ENCODE results near the gene TRPM4.
"Not testable (repeated sequence)": the region's sequence is repeated elsewhere in the genome, so short reads cannot be mapped to it uniquely, and the experiment has no call there.

TRPM4 gene

DNA sequence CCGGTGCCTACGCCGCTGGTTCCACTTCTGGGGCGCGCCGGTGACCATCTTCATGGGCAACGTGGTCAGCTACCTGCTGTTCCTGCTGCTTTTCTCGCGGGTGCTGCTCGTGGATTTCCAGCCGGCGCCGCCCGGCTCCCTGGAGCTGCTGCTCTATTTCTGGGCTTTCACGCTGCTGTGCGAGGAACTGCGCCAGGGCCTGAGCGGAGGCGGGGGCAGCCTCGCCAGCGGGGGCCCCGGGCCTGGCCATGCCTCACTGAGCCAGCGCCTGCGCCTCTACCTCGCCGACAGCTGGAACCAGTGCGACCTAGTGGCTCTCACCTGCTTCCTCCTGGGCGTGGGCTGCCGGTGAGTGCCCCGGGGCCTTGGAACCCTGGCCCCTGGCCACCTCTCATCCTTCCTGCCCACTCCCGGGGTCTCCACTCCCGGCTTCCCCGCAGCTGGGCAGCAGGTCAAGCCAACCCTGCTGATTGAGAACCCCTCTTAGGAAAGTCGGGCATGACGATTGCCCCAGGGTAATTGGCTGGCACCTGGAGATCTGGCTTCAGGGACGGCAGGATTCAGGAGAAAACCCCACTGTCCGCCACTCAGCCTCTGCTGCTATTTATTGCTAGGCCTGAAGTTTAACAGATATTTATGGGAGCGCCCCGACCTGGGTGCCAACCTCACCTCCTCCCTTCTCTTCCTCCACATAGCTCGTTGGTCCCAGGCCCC lies 39.1 kb downstream of the TRPM4 start:
- no peak for DNase-seq

DNA sequence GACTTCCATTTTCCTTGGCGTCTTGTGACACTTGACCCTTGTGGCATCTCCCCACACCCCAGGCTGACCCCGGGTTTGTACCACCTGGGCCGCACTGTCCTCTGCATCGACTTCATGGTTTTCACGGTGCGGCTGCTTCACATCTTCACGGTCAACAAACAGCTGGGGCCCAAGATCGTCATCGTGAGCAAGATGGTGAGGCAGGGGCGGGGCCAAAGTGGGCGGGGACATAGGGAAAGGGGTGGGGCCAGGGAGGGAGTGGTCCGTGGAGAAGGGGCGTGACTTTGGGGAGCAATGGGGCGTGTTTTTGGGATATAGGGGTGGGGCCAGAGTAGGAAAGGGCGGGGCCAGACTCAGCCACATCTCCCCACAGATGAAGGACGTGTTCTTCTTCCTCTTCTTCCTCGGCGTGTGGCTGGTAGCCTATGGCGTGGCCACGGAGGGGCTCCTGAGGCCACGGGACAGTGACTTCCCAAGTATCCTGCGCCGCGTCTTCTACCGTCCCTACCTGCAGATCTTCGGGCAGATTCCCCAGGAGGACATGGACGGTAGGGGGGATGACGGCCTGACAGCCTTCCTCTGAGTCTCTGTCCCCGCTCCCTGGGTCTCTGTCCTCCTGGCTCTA lies 42.8 kb downstream of the TRPM4 start:
- no peak for DNase-seq

DNA sequence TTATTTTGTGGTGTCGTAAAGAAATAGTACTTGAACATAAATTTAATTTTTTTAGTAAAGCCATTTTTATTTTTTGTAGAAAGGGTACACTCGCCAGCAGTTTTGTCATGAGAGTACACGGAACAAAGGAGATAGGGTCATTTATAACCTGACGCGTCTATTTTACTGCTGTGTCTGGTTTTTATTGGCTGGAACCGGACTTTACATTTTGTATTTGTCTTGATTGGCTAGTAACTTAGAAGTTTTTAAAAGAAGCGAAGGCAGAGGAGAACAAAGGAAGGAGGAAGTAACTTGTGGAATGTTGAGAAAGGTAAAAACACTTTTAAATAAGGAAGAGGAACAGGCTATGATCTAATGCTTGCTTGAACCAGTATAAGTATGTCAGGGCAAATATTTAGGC lies 43.5 kb downstream of the TRPM4 start:
- no peak for DNase-seq

DNA sequence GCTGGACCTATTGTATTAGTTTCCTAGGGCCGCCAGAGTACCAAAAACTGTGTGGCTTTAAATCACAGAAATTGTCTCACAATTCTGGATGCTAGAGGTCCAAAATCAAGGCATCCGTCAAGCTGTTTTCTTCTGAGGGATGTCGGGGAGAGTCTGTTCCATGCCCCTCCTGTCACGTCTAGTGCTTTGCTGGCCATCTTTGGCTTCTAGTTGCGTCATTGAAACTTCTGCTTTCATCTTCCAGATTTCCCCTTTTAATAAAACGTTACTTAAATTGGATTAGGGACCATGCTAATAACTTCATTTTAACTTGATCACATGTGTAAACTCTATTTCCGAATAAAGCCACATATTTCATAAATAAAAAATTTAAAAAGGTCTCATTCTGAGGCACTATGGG lies 47.5 kb downstream of the TRPM4 start:
- no peak for DNase-seq

DNA sequence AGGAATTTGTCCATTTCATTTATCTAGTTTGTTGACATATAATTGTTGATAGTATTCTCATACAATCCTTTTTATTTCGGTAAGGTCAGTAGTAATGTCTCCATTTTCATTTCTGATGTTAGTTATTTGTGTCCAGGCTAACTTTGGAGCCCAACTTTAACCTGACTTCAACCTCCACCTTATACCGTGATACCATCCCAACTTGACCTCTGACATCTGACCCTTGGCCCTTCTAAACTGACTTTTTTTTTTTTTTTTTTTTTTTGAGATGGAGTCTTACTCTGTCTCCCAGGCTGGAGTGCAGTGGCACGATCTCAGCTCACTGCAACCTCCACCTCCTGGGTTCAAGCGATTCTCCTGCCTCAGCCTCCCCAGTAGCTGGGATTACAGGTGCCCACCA lies 51.9 kb downstream of the TRPM4 start:
- DNase-seq, result not testable (repeated sequence)

DNA sequence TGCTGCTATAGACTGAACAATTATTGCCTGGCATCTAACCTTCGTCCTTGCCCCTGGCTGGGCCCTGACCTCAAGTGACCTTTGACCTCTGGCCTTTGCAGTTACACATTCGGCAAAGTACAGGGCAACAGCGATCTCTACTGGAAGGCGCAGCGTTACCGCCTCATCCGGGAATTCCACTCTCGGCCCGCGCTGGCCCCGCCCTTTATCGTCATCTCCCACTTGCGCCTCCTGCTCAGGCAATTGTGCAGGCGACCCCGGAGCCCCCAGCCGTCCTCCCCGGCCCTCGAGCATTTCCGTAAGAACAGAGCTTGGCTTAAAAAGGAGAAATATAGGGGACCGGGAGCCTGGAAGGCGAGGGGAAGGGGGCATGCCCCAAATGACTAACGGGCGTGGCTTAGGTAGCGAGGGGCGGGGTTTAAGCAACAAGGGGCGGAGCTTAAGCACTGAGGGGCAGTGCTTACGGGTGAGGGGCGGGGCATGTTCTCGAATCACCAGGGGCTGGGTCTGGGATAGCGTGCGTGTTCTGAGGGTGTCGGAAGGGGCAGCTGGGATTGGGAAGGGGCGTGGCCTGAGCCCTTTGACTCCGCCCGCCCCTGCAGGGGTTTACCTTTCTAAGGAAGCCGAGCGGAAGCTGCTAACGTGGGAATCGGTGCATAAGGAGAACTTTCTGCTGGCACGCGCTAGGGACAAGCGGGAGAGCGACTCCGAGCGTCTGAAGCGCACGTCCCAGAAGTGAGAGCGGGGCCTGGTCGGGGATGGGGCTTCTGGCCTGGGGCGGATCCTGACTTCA lies 52.7 kb downstream of the TRPM4 start:
- no peak for DNase-seq

DNA sequence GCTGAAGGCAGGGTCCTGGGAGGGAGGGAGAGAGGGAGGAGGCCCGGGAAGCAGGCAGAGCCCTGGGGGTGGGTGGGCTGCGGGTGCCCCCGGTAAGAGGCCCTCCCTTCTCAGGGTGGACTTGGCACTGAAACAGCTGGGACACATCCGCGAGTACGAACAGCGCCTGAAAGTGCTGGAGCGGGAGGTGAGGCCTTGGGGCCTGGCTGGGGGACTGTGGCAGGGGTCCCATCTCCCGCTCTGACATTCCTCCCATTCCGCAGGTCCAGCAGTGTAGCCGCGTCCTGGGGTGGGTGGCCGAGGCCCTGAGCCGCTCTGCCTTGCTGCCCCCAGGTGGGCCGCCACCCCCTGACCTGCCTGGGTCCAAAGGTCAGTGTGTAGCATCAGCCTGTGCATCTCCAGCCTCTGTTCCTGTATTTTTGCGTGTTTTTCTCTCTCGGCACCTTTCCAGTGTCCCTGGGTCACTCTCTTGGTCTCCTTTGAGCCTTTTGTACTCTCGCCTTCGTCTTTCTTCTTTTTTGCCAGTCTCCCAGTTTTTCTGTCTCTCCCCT lies 53.4 kb downstream of the TRPM4 start:
- DNase-seq, result no peak

DNA sequence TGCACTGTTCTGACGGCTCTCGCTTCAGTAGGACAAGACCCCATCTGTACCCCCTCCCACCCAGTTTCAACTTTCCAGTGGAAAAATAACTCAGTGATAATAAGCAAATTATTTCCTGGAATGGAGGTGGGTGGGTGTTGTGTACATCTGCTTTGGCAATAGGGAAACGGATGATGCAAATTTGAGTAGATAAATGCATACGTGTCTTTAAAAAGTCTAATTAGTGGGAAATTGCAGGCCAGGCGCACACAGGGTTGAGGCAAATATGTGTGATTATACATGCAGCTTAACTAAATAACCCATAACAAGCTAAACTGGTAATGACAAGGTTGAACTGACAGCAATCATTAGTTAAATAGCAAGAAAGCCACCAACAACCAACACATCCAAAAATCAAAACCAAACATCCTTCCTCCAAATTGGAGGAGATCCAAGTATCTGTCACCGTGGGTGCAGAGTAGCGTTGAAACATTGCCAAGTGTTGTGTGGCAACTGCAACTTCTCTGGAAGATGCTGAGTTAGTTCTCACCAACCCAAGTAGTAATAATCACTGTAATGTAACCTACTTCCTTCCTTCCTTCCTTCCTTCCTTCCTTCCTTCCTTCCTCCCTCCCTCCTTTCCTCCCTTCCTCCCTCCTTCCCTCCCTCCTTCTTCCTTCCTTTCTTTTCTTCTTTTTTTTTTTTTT lies 54.6 kb downstream of the TRPM4 start:
- no peak for DNase-seq

DNA sequence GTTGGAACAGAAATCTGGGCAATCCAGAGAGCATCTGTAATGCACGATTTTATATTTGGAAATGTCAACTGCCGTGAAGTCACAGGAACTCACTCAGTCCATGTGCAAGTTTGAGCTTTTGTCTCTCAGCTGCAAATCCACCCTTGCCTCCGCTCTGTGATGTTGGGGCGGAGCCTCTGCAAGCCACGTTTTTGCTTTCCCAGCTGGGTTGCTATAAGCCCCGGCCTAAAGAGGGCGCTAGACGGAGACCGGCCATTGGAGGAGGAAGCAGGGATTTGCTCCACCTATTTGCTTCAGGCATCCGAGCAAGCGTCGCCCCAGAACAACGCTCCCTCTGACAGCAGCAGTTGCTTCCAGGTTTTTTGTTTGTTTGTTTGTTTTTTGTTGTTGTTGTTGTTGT lies 56.2 kb downstream of the TRPM4 start:
- no peak for DNase-seq

DNA sequence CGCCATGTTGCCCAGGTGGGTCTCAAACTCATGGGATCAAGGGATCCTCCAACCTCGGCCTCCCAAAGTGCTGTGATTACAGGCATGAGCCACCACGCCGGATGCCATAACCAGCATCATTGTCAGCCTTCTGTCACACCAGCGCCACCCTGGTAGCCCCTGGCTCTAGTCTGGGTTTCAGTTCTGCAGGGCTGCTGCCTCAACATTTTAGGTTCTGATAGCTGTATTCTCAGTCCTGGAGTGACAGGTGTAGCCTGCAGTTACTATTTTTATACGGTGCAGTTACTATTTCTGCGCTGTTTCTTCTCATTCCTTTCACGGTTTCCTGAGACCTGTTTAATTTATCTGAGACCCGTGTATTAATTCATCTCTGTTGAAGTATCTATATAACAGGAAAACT lies 57.1 kb downstream of the TRPM4 start:
- no peak for DNase-seq

DNA sequence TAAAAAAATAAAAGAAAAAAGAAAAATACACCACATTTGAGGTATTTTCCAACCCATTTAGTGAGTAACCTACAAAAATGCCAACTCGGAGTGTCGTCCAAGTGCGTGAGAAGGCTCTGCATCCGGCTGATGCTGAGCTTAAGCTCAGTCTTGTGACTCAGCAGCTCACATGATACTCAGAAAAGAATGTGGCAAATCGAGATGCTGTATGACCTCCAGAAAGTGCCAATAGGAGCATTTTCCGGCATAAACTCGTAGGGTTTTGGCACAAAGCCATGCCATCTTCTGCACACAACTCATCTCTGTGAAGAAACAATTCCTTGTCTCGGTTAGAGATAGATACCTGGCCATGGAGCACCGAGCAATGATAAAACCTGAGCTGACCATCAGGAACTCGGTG lies 58.5 kb downstream of the TRPM4 start:
- peak; percentile 83 for DNase-seq

DNA sequence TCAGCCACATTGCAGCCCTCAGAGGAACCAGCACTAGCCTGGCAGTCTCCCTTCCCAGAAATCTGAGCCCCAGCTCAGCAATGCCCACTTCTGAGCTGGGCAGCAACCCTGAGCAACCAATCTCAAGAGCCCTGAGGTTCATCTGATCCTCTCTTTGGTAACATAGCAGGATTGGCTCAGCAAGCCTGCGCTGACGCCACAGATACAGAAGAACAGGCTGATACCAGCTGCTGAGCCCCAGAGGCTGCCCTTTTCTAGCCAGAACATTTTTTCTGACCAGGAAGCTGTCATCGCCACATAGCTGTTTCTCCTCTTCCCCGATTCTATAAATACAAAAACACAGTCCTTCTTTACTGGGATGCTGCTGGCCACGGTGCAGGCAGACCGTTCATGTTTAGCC lies 59.8 kb downstream of the TRPM4 start:
- no peak for DNase-seq

DNA sequence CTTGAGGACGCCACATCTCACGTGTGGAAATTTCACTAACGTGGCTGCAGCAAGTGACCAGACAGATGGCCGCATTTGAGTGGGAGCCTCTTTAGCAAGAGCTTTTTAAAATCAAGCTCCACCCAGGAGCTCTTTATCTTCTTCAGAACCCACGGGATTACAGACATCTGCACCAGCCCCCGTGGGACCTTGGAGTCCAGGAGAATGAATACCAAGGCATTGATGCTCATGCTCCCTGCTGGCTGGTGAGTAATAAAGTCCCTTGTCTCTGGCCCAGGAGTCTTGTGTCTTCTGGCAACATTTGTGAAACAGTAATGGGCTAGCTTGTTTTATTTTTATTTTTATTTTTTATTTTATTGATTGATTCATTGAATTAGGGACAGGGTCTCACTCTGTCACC lies 64.4 kb downstream of the TRPM4 start:
- DNase-seq, result no peak

DNA sequence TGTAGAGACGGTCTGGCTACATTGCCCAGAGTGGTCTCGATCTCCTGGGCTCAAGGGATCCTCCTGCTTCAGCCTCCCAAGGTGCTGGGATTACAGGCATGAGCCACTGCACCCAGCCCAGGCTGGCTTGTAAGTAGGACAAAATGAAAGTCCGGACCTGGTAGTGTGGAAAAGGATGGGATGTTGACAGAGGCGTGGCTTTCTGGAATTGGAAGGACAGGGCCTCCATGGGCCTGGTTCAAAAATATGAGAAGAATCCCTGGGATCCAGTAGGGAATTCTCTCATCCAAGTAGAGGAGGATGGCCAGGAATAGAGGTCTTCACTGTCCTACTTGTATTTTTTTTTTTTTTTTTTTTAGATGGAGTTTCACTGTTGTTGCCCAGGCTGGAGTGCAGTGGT lies 64.9 kb downstream of the TRPM4 start:
- DNase-seq, result no peak

DNA sequence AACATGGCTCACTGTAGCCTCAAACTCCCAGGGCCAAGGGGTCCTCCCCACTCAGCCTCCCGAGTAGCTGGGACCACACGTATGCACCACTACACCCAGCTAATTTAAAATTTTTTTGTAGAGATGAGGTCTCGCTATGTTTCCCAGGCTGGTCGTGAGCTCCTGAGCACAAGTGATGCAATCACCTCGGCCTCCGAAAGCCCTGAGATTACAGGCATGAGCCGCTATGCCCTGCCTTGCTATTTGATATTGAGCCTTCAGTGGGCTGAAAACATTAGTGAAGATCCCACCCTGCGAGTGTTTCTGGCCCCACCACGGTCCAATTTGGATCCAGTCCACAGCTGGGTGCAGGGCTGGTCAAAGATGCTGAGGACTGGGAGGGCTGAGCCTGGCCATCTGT lies 65.9 kb downstream of the TRPM4 start:
- no peak for DNase-seq

DNA sequence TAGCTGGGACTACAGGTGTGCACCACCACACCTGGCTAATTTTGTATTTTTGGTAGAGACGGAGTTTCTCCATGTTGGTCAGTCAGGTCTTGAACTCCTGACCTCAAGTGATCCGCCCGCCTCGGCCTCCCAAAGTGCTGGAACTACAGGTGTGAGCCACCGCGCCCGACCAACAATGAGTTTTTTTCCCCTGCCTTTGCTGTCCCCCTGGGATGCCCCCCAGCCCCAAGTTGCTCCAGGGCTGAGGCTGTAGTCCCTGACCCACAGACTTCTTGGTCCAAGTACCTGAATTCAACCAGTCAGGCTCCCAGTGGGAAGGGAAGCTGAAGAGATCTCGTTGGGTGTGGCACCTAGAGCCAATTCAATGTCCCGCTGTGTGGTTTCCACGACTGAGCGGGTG lies 66.8 kb downstream of the TRPM4 start:
- DNase-seq, result not testable (repeated sequence)

DNA sequence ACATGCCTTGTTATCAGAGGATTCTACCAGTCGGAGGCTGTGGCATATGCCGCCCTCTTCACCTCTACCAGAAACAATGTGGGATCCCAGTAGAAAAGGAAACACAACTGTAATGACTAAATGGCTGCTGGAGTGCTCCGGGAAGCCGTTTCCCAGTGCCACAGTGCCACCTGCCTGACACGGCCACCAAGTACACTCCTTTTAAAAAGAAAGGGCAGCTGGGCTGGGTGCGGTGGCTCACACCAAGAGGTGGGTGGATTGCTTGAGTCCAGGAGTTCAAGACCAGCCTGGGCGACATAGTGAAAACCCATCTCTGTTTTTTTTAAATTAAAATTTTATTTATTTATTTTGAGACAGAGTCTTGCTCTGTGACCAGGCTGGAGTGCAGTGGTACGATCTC lies 67.3 kb downstream of the TRPM4 start:
- peak; percentile 75 for DNase-seq

DNA sequence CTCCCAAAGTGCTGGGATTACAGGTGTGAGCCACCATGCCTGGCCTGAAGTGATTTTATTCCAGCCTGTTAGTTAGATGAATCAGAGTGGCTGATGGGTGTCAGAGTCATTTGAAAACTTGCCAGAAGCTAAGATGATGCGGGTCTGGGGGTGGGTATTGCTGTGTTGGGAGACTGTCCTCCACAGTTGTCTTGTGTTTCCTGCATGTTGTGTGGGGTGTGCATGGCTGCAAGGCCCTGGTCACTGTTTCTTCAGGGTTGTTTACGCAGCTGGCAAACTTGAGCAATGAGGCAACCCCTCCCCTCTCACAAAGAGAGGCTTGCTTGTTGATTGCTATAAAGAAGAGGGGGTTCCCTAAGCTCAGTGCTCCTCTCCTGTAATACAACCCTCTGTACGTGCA lies 71.8 kb downstream of the TRPM4 start:
- DNase-seq, result no peak

DNA sequence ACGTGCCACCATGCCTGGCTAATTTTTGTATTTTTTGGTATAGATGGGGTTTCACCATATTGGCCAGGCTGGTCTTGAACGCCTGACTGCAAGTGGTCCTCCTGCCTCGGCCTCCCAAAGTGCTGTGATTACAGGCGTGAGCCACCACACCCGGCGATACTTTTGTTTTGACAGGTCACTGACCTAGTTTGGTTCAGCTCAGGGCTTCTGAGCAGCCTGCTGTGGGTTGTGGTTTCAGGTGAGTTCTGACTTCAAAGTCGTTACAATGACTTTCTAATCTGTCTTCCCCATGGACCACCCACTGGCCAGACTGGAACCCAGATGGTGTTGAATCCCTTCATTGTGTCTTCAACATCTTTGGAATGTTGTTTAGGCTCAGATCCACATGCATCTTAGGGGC lies 73.8 kb downstream of the TRPM4 start:
- no peak for DNase-seq

DNA sequence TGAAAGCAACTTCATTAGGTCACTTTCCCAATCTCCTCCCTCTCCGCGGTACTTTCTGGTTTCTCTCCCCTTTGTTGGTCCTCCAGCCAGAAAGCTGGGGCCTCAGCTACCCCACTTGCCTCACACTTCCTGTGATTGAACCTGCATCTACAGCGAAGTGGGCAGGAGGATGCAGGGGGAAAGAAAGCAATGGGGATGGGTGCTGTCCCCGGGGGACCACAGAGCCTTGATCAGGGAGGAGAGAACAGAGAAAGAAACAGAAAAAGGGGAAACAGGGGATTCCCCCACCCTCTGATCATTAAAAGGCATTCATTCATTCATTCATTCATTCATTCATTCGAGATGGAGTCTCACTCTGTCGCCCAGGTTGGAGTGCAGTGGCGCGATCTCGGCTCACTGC lies 74.2 kb downstream of the TRPM4 start:
- DNase-seq, result no peak

DNA sequence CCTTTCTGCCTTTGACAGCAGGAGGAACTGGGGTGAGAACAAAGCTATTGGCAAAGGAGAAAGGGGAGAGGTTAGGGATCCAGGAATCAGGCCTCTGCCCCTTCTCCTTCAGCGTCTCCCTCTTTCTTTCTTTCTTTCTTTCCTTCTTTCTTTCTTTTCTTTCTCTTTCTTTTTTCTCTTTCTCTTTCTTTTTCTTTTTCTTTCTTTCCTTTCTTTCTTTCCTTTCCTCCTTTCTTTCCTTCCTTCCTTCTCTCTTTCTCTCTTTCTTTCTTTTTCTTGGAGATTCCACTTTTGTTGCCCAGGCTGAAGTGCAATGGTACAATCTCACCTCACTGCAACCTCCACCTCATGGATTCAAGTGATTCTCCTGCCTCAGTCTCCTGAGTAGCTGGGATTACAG lies 75.6 kb downstream of the TRPM4 start:
- DNase-seq, result no peak

DNA sequence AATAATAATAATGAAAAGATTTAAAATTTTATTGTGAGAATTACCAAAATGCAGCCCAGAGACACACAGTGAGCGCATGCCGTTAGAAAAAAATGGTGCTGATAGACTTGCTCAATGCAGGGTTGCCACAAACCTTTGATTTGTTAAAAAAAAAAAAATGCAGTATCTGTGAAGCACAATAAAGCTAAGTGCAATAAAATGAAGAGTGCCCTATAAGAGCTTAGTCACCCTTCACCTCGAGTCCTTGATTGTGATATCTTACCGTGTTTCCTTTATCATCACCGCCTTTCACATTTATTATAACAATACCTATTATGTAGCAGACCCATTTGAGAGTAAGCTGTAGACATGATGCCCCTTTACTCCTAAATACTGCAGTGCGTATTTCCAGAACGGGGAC lies 84.2 kb downstream of the TRPM4 start:
- no peak for DNase-seq

DNA sequence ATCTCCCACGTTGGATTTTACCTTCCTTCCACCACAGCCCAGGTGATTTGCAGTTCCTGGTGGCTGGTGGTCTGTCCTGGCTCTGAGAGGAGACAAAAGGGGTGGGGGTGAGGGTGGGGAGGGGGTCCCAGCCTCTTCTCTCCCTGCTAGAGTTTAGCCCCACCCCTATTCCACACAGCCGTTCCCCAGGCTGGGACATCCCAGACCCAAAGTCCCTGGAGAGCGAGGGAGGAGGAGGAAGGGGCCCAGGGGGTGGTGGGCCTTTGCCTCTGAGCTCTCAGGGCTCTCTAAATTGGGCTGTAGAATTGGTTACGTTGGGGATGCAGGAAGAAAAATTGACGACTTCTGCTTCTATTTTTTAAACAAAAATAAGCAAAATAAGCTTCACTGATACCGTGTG lies 85.5 kb downstream of the TRPM4 start:
- no peak for DNase-seq

All from EL (cell line).